Measurements from ENCODE around the gene ZNF283. TPM values are rescaled to one million over a fixed set of nuclear protein-coding genes. Genes with fewer than 3 reads are reported as not detected.

ZNF283 gene
- total and polyA plus RNA-seq, 2 of the 13 experiments (the other 11 are each of a cell fraction or from before 2014, with no cell fraction given), result 2.0 to 11.1 TPM

DNA sequence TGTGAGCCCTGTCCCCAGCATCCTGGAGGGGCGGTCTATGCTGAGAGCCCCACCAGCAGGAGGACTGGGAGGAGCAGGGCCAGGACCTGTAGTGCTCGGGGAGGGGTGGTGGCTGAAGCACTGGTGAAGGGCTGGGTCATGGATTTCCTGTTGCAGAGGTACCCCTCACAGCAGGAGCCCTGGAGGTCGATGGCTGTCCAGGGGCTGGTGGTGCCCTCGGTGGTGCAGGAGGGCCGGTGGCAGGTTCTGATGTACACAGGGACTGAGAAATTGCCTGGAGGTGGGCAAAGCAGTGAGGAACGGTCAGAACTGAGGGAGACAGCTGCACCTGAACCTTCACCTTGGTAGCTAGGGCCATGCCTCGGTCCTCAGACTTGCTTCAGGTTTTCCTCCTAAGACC lies 29.6 kb upstream of the ZNF283 start:
- intact Hi-C loops (cut with micrococcal nuclease; ENCODE audit: unreplicated experiment), result no loop called here
- TF ChIP-seq, protein P1, sequence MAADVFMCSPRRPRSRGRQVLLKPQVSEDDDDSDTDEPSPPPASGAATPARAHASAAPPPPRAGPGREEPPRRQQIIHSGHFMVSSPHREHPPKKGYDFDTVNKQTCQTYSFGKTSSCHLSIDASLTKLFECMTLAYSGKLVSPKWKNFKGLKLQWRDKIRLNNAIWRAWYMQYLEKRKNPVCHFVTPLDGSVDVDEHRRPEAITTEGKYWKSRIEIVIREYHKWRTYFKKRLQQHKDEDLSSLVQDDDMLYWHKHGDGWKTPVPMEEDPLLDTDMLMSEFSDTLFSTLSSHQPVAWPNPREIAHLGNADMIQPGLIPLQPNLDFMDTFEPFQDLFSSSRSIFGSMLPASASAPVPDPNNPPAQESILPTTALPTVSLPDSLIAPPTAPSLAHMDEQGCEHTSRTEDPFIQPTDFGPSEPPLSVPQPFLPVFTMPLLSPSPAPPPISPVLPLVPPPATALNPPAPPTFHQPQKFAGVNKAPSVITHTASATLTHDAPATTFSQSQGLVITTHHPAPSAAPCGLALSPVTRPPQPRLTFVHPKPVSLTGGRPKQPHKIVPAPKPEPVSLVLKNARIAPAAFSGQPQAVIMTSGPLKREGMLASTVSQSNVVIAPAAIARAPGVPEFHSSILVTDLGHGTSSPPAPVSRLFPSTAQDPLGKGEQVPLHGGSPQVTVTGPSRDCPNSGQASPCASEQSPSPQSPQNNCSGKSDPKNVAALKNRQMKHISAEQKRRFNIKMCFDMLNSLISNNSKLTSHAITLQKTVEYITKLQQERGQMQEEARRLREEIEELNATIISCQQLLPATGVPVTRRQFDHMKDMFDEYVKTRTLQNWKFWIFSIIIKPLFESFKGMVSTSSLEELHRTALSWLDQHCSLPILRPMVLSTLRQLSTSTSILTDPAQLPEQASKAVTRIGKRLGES (CRISPR knock-in tag; IDR thresholded peaks at IDR 0.05; ENCODE audit: borderline replicate concordance), result no peak
- TF ChIP-seq, protein P2, sequence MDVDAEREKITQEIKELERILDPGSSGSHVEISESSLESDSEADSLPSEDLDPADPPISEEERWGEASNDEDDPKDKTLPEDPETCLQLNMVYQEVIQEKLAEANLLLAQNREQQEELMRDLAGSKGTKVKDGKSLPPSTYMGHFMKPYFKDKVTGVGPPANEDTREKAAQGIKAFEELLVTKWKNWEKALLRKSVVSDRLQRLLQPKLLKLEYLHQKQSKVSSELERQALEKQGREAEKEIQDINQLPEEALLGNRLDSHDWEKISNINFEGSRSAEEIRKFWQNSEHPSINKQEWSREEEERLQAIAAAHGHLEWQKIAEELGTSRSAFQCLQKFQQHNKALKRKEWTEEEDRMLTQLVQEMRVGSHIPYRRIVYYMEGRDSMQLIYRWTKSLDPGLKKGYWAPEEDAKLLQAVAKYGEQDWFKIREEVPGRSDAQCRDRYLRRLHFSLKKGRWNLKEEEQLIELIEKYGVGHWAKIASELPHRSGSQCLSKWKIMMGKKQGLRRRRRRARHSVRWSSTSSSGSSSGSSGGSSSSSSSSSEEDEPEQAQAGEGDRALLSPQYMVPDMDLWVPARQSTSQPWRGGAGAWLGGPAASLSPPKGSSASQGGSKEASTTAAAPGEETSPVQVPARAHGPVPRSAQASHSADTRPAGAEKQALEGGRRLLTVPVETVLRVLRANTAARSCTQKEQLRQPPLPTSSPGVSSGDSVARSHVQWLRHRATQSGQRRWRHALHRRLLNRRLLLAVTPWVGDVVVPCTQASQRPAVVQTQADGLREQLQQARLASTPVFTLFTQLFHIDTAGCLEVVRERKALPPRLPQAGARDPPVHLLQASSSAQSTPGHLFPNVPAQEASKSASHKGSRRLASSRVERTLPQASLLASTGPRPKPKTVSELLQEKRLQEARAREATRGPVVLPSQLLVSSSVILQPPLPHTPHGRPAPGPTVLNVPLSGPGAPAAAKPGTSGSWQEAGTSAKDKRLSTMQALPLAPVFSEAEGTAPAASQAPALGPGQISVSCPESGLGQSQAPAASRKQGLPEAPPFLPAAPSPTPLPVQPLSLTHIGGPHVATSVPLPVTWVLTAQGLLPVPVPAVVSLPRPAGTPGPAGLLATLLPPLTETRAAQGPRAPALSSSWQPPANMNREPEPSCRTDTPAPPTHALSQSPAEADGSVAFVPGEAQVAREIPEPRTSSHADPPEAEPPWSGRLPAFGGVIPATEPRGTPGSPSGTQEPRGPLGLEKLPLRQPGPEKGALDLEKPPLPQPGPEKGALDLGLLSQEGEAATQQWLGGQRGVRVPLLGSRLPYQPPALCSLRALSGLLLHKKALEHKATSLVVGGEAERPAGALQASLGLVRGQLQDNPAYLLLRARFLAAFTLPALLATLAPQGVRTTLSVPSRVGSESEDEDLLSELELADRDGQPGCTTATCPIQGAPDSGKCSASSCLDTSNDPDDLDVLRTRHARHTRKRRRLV (CRISPR knock-in tag; IDR thresholded peaks at IDR 0.05), result no peak
- TF ChIP-seq ZSCAN30 (CRISPR knock-in tag; IDR thresholded peaks at IDR 0.05), result no peak
- POLR2A ChIA-PET, result no interaction called here

More for the DNA sequence above, 29.6 kb upstream of the ZNF283 start:
- peaks cover 0 to 4% of the 10 kb centered on the region in 2 experiments; a peak in 3 of 5 replicates for H3K27me3 ChIP-seq (ENCODE audit: control insufficient read depth in 1 of 2, insufficient read depth in 2 of 2, low read length in 2 of 2)
- no TSS peak for BruUV-seq (replicated peaks)
- H3K9ac ChIP-seq (ENCODE audit: insufficient read depth, low read depth, low read length), result no peak overlapping the region
- no peaks in the 10 kb centered on the region for H3K79me2 ChIP-seq (ENCODE audit: insufficient read depth, low read length)
- WGBS (ENCODE audit: low lambda C conversion rate), result 0% methylated on average over 1 of the region's 7 CpGs
- H3K4me2 ChIP-seq (ENCODE audit: low read depth, low read length), result no peak overlapping the region
- H2AFZ ChIP-seq (ENCODE audit: low read length), result no peak overlapping the region
- H3K27ac ChIP-seq (ENCODE audit: extremely low read length, insufficient read depth, low read length), result no peak overlapping the region
- FAIRE-seq, result no peak
- no peaks in the 10 kb centered on the region for H3K4me1 ChIP-seq (ENCODE audit: insufficient read depth, low read length)
- DNase-seq (ENCODE audit: low spot score), result no peak
- CTCF ChIA-PET (ENCODE audit: low intra/inter-chr PET ratio, low total read pairs), result no interaction called here
- ATAC-seq, result no peak; the same call in 2 of the 3 replicates
- no peaks in the 10 kb centered on the region for H3K36me3 ChIP-seq (replicated peaks in 1 of 2; ENCODE audit: control insufficient read depth in 1 of 2, insufficient read depth in 2 of 2, low read length in 2 of 2)
- no peaks in the 10 kb centered on the region for H4K20me1 ChIP-seq (ENCODE audit: insufficient read depth, low read length)
- H3K4me3 ChIP-seq (replicated peaks in 1 of 3; ENCODE audit: insufficient read depth in 1 of 3, low read depth in 2 of 3, low read length in 3 of 3), result no peak overlapping the region
- H3K9me3 ChIP-seq (ENCODE audit: low read length), result no peaks in the 10 kb centered on the region
- in situ Hi-C loops (cut with HindIII; ENCODE audit: extremely low pct_ligation_motif_present, low pct_unique_long_range_greater_than_20kb), result no loop called here

Data from HepG2 (cell line).